Ishikawa (cell line): ENCODE results near the gene RAB11B.

ENCODE experiments used
- CEBPB ChIP-seq: IDR thresholded peaks from 2 replicates; pipeline ENCODE4 v1.6.1; 2012
- EP300 ChIP-seq: IDR thresholded peaks from 2 replicates; pipeline ENCODE4 v1.6.1; 2012; ENCODE audit warnings: borderline replicate concordance
- FOXM1 ChIP-seq: IDR thresholded peaks from 2 replicates; pipeline ENCODE4 v1.6.1; 2012; ENCODE audit warnings: low read depth, borderline replicate concordance
- MAX ChIP-seq: IDR thresholded peaks from 2 replicates; pipeline ENCODE4 v1.6.1; 2012
- REST ChIP-seq: IDR thresholded peaks from 2 replicates; pipeline ENCODE4 v1.6.1; 2012; ENCODE audit warnings: low read depth, mild to moderate bottlenecking
- TAF1 ChIP-seq: IDR thresholded peaks from 2 replicates; pipeline ENCODE4 v1.6.1; 2012; ENCODE audit warnings: low read depth, mild to moderate bottlenecking
- TEAD4 ChIP-seq: IDR thresholded peaks from 2 replicates; pipeline ENCODE4 v1.6.1; 2012
- YY1 ChIP-seq: IDR thresholded peaks from 2 replicates; pipeline ENCODE4 v1.6.1; 2012; ENCODE audit warnings: low read depth

- TF ChIP-seq EP300, result no peak
- no peak for TF ChIP-seq CEBPB
- TF ChIP-seq TAF1, result no peak
- TF ChIP-seq TEAD4, result no peak
- no peak for TF ChIP-seq YY1
- no peak for TF ChIP-seq FOXM1
- TF ChIP-seq MAX, result no peak
- TF ChIP-seq REST, result no peak
Measured at GRCh38 chr19:8451885-8452284, 61.7 kb downstream of the RAB11B start.
